Choroid plexus epithelial cell (primary cell): ENCODE data around the gene AURKB.
"Not testable (repeated sequence)": the region's sequence is repeated elsewhere in the genome, so short reads cannot be mapped to it uniquely, and the experiment has no call there.

Experiments used
- DNase-seq: peaks from one replicate; pipeline ENCODE4 v3.0.0-alpha.2; 2010; ENCODE audit warnings: low read depth
- H3K4me3 ChIP-seq: 2 replicates; pipeline ENCODE4 v1.5.1; 2011; ENCODE audit warnings: low read depth, mild to moderate bottlenecking, control low read depth, low read length, moderate library complexity
- CTCF ChIP-seq: conservative IDR thresholded peaks from 2 replicates; pipeline ENCODE4 v1.5.1; 2011; ENCODE audit warnings: low read depth, mild to moderate bottlenecking, control low read depth, inconsistent platforms, low read length, moderate library complexity

Gene AURKB

GRCh38 chr17:8173871-8174322, 36.5 kb downstream of the AURKB start:
- peak overlapping the region; percentile 47 for H3K4me3 ChIP-seq
- no peak for DNase-seq
- TF ChIP-seq CTCF: no peak

- DNase-seq: peak; percentile 99
- no peak for TF ChIP-seq CTCF
- peak overlapping the region; percentile 47 for H3K4me3 ChIP-seq
Measured at GRCh38 chr17:8173056-8173870, 37.1 kb downstream of the AURKB start.

- not testable (repeated sequence) for H3K4me3 ChIP-seq, DNase-seq
Measured at GRCh38 chr17:8170186-8170585, 40.2 kb downstream of the AURKB start.

- no peak for TF ChIP-seq CTCF
- H3K4me3 ChIP-seq: no peak overlapping the region
- DNase-seq: no peak
Measured at GRCh38 chr17:8167526-8167925, 42.8 kb downstream of the AURKB start.

- no peak overlapping the region for H3K4me3 ChIP-seq
- no peak for TF ChIP-seq CTCF
- DNase-seq: no peak
Measured at GRCh38 chr17:8166731-8167130, 43.6 kb downstream of the AURKB start.

GRCh38 chr17:8164815-8165131, 45.6 kb downstream of the AURKB start:
- DNase-seq: no peak
- TF ChIP-seq CTCF: no peak
- no peak overlapping the region for H3K4me3 ChIP-seq

GRCh38 chr17:8163978-8164814, 46.2 kb downstream of the AURKB start:
- H3K4me3 ChIP-seq: no peak overlapping the region
- TF ChIP-seq CTCF: no peak
- DNase-seq: no peak
